Calu3 (cell line): Measurements from ENCODE around the gene EPG5. TPM values are rescaled to one million over a fixed set of nuclear protein-coding genes. Genes with fewer than 3 reads are reported as not detected.
"Not testable (repeated sequence)": the region's sequence is repeated elsewhere in the genome, so short reads cannot be mapped to it uniquely, and the experiment has no call there.

Source experiments
- BruUV-seq: library from RNA; stranded (reverse); fragments of 400-500 nt; replicated peaks from 2 replicates; lab custom pipeline; 2021; lab: Mats Ljungman, UMichigan
- CTCF ChIA-PET: fragments of 300-600 bp; sonication (Branson Sonifier 250); formaldehyde crosslinking; loops from one replicate; lab custom pipeline; 2022; ENCODE audit warnings: antibody characterized with exemption; lab: Charles Lee
- DNase-seq: peaks from one replicate; pipeline ENCODE4 v3.0.0; 2022
- H3K27ac Mint-ChIP-seq: one replicate; pipeline ENCODE4 v1.8.0; 2022; ENCODE audit warnings: mixed read lengths; ENCODE audit not compliant: unreplicated experiment
- H3K27me3 Mint-ChIP-seq: one replicate; pipeline ENCODE4 v1.8.0; 2022; ENCODE audit warnings: mixed read lengths; ENCODE audit not compliant: unreplicated experiment
- H3K36me3 Mint-ChIP-seq: one replicate; pipeline ENCODE4 v1.8.0; 2022; ENCODE audit warnings: mild to moderate bottlenecking, moderate library complexity, mixed read lengths; ENCODE audit not compliant: insufficient read depth, unreplicated experiment
- H3K4me1 Mint-ChIP-seq: one replicate; pipeline ENCODE4 v1.8.0; 2022; ENCODE audit warnings: mild to moderate bottlenecking, low read depth, mixed read lengths; ENCODE audit not compliant: unreplicated experiment
- H3K4me3 Mint-ChIP-seq: one replicate; pipeline ENCODE4 v1.8.0; 2022; ENCODE audit warnings: mild to moderate bottlenecking, low read depth, moderate library complexity, mixed read lengths; ENCODE audit not compliant: unreplicated experiment
- H3K9me3 Mint-ChIP-seq: one replicate; pipeline ENCODE4 v1.8.0; 2022; ENCODE audit warnings: low read depth, mixed read lengths; ENCODE audit not compliant: unreplicated experiment
- CTCF ChIP-seq: fragments of 200-600 bp; IDR thresholded peaks from one replicate; pipeline ENCODE4 v1.8.0; 2022; ENCODE audit warnings: antibody characterized with exemption; ENCODE audit not compliant: unreplicated experiment
- intact Hi-C: fragments of 100-400 bp; cut with micrococcal nuclease; formaldehyde crosslinking; loops from one replicate; pipeline ENCODE4 v1.10.0; 2022; ENCODE audit not compliant: unreplicated experiment
- total RNA-seq: library from RNA; stranded (reverse); gene quantifications from 2 replicates; pipeline ENCODE4 v1.2.3, GENCODE V29; 2022

The EPG5 gene
- total RNA-seq, 1 experiment from 2014 or later: 25.6 TPM

- no peaks in the 10 kb centered on the region for H3K27me3 Mint-ChIP-seq
- H3K4me1 Mint-ChIP-seq: no peaks in the 10 kb centered on the region
- no peaks in the 10 kb centered on the region for H3K36me3 Mint-ChIP-seq
- TF ChIP-seq CTCF: no peak
- no TSS peak for BruUV-seq
- H3K27ac Mint-ChIP-seq: no peak overlapping the region
- DNase-seq: no peak
- CTCF ChIA-PET: interaction anchor here (0.6 kb wide), 1 partner anchor 9 kb away, joined by 3 read pairs; no protein-coding TSS in a partner anchor
- H3K9me3 Mint-ChIP-seq: peaks cover 2% of the 10 kb centered on the region
- intact Hi-C loops: no loop called here
- H3K4me3 Mint-ChIP-seq: no peak overlapping the region
Observed at GRCh38 chr18:45820106-45820745, 146.9 kb downstream of the EPG5 start.

- H3K36me3 Mint-ChIP-seq, H3K27me3 Mint-ChIP-seq, CTCF ChIA-PET, DNase-seq, H3K4me3 Mint-ChIP-seq, H3K27ac Mint-ChIP-seq, intact Hi-C loops, BruUV-seq, H3K4me1 Mint-ChIP-seq, H3K9me3 Mint-ChIP-seq: not testable (repeated sequence)
Observed at GRCh38 chr18:45818765-45819164, 148.4 kb downstream of the EPG5 start.

- Mint-ChIP-seq H3K9me3 (peaks cover 2% of the 10 kb centered on the region), H3K36me3 (no peaks in the 10 kb centered on the region), H3K4me3 (no peak overlapping the region), H3K27me3 (no peaks in the 10 kb centered on the region), H3K4me1 (no peaks in the 10 kb centered on the region), H3K27ac (no peak overlapping the region)
- intact Hi-C loops: no loop called here
- DNase-seq: no peak
- TF ChIP-seq CTCF: no peak
- CTCF ChIA-PET: no interaction called here
- BruUV-seq: no TSS peak
Observed at GRCh38 chr18:45817543-45817942, 149.6 kb downstream of the EPG5 start.

- BruUV-seq, intact Hi-C loops, H3K4me1 Mint-ChIP-seq, DNase-seq, H3K4me3 Mint-ChIP-seq, H3K27me3 Mint-ChIP-seq, CTCF ChIA-PET, H3K9me3 Mint-ChIP-seq, H3K27ac Mint-ChIP-seq, H3K36me3 Mint-ChIP-seq: not testable (repeated sequence)
Observed at GRCh38 chr18:45814733-45815132, 152.4 kb downstream of the EPG5 start.

- not testable (repeated sequence) for BruUV-seq
Observed at GRCh38 chr18:45807144-45807543, 160.0 kb downstream of the EPG5 start.

GRCh38 chr18:45806226-45806625, 160.9 kb downstream of the EPG5 start:
- no peaks in the 10 kb centered on the region for H3K27me3 Mint-ChIP-seq
- no peak for TF ChIP-seq CTCF
- H3K4me3 Mint-ChIP-seq: no peak overlapping the region
- H3K36me3 Mint-ChIP-seq: peaks cover 11% of the 10 kb centered on the region
- no peak overlapping the region for H3K27ac Mint-ChIP-seq
- H3K4me1 Mint-ChIP-seq: peaks cover 39% of the 10 kb centered on the region
- H3K9me3 Mint-ChIP-seq: peaks cover 2% of the 10 kb centered on the region
- CTCF ChIA-PET: no interaction called here
- no peak for DNase-seq
- no TSS peak for BruUV-seq
- intact Hi-C loops: no loop called here

More at GRCh38 chr18:45807144-45807543, 160.0 kb downstream of the EPG5 start:
- H3K9me3 Mint-ChIP-seq, H3K4me3 Mint-ChIP-seq, intact Hi-C loops, H3K27ac Mint-ChIP-seq, CTCF ChIA-PET, H3K27me3 Mint-ChIP-seq: not testable (repeated sequence)
- peak; percentile 25 for DNase-seq
- peaks cover 10% of the 10 kb centered on the region for H3K36me3 Mint-ChIP-seq
- peaks cover 31% of the 10 kb centered on the region for H3K4me1 Mint-ChIP-seq
